Stimulated activated naive CD4-positive, alpha-beta T cell treated with Interleukin-2 at 50 U/mL for 16 hours (primary cell): Measurements from ENCODE around the gene MST1.

Experiments used
- DNase-seq: peaks from one replicate; lab custom pipeline; 2025; lab: John Stamatoyannopoulos, UW

MST1 gene

DNA sequence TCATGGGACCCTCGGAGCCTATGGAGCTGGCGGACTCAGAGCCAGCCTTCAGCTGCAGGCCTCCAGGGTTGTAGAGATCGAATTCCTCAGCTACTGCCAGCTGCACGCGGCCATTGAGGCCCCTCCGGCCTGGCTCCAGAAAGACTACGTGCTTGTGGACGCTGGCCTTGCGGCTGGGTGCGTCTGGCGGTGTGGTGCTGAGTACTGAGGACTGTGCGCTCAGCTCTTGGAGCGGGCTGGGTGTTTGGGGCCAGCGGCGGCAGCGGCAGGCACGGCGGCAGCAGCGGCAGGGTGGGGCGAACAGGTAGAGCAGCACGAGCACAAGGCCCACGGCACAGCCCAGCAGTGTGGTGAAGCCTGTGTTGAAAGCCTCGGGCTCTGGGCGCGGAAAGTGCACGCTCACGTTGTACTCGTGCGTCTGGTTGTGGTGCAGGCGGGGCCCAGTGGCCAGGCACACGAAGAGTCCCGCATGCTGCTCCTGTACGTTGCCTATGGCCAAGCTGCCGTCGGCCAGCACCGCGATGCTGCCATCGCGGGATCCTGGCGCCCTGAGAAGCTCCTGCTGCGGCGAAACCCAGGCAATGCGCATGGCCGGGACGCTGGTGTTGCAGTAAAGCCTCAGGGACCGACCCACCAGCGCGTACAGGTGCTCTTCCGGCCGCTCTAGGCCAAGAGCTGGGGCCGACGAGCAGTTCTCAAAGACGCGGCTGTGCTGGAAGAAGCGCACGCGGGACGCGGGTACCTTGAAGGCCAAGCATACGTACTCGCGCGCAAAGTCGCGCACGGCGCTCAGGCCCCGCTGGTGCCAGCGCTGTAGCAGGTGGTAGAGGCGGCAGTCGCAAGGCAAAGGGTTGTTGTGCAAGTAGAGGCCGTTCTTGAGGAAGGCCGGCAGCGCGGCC is 28.9 kb upstream of the MST1 start:
- DNase-seq, result no peak

DNA sequence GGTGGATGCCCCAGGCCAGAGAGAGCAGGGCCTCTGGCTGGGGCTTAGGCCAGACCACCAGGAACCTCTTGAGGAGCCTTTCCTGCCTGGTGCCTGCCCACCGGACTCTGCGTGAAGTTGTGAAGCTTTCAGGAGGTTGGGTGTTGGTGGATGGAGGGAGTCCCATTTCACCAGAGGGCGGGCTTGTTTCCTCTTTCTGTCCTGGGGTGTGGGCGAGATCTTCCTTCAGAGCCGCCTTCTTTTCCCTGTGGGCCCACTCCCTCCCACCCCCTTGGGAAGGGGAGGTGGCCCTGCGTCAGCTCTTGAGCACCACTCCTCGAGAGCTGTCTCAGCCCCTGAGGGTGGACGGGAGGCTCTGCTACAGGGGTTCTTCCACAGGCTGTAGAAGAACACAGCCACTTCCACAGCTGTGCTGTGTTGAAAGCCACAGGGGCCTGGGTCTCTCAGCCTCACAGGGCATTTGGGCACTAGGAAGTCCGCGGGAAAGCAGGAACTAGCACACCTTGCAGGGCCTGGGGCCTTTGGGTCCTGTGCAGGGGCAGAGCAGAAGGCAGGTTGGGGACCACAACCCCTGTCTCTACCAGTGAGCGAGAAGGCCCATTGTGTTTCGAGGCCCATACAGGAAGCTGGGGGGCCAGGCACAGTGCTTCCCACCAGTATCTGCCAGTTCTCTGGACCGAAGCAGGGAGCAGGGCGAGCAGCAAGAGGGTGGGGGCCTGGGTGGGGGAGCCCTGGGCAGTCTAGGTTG is 28.1 kb upstream of the MST1 start:
- DNase-seq, result no peak

DNA sequence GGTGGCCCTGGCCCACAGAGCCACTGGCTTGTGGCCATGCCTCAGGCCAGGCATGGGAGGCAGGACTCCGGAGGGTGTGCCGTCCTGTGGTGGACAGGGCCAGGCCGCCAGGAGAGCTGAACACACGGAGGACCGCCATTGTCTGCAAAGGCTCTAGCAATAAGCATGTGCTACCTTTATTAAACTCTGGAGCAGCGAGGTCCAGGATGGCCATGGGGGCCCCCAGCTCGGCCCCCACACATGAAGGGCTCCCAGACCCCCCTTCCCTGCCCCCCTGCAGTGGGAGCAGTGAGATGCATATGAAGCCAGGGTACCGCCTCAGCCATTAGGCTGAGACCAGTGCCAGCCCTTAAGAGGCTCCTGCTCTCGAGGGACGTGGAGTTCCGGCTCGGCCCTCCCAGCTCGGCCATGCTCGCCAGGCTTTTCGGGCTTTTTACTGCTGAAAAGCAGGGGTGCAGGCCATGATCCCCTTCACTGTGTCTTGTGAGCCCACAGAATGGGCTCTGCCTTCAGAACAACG is 27.5 kb upstream of the MST1 start:
- no peak for DNase-seq

- no peak for DNase-seq
Measured at GRCh38 chr3:49716169-49716568, 26.9 kb upstream of the MST1 start.

- no peak for DNase-seq
Measured at GRCh38 chr3:49715611-49716121, 26.4 kb upstream of the MST1 start.

DNA sequence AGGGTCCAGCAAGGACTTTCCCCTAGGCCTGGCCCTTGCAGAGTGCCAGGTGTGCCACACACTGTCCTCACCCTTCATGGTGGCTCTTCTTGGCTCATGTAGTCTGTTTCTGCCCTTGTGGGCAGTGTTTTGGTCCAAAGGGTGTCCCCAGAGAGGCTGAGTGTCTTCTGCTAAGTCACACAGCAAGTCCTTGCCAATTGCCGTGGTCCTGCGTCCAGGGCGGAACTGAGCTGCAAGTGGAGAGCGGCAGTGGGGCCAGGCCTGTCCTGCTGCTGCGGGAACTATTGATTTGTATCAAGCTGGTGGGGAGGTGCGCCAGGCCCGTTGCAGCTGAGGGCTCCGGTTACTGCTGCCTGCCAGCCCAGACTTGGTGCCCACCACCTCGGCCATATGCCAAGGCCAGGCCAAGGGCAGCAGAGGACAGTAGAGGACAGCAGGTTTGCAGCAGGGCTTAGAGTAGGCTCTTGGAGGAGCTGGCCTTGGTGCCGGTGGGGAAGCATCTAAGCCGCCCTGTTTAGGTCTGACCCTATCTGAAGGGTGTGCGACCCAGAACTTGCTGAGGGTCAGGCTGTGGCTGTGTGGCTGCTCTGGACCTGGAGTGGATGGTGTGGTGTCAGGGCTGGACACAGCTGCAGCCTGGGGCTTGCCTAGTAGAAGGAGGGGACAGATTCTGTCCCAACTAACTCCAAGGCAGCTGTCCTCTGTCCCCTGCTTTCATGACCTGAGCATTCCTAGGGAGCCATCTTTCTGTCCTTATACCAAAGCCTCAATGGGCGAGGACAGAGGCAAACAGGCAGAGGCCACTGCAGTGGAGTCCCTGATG is 25.7 kb upstream of the MST1 start:
- no peak for DNase-seq

DNA sequence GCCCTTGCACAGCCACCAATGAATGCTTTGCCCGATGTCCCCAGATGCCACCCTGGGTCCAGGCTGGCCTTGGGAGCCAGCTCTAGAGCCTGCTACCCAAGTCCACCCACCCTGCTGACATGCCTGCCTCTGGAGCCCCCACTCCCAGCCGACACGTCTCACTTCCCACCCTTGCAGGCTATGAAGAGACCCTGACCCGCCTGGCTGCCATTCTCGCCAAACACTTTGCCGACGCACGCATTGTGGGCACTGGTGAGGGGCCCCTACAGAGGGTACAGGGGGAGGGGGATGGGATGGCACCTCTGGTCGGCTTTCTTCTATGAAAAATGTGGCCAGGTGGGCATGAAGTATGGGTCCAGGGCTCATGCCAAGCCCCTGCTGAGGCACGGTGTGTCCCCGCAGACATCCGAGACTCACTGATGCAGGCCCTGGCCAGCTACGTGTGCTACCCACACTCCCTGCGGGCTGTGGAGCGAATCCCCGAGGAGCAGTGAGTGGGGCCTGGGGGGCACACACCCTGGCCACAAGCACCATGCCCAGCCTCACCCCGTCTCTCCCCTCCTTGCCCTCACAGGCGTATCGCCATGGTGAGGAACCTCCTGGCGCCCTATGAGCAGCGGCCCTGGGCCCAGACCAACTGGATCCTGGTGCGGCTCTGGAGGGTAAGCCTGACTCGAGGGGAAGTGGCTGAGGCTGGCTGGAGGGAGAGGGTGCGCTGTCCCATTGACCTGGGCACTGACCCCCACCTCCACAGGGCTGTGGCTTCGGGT is 24.2 kb upstream of the MST1 start:
- no peak for DNase-seq

GRCh38 chr3:49712631-49713317 is 23.5 kb upstream of the MST1 start:
- DNase-seq, result no peak

DNA sequence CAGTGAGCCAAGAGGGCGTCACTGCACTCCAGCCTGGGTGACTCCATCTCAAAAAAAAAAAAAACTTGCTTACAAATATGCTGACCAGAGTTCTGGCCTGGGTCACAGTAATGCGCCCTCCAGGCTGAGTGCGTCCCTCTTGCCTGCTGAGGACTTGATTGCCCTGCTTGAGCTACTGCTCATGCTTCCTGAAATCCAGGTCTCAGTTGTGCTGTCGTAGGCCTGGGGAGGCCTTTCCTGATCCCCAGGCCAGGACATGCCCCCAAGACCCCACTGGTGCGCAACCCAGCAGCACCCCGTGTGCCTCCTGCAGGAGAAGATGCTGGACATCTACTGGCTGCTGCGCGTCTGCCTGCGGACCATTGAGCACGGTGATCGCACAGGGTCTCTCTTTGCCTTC is 22.9 kb upstream of the MST1 start:
- no peak for DNase-seq

GRCh38 chr3:49711489-49711888 is 22.2 kb upstream of the MST1 start:
- no peak for DNase-seq

- no peak for DNase-seq
Measured at GRCh38 chr3:49709852-49710251, 20.6 kb upstream of the MST1 start.

- DNase-seq, result no peak
Measured at GRCh38 chr3:49707113-49707480, 17.8 kb upstream of the MST1 start.

GRCh38 chr3:49706456-49707112 is 17.3 kb upstream of the MST1 start:
- DNase-seq, result no peak

DNA sequence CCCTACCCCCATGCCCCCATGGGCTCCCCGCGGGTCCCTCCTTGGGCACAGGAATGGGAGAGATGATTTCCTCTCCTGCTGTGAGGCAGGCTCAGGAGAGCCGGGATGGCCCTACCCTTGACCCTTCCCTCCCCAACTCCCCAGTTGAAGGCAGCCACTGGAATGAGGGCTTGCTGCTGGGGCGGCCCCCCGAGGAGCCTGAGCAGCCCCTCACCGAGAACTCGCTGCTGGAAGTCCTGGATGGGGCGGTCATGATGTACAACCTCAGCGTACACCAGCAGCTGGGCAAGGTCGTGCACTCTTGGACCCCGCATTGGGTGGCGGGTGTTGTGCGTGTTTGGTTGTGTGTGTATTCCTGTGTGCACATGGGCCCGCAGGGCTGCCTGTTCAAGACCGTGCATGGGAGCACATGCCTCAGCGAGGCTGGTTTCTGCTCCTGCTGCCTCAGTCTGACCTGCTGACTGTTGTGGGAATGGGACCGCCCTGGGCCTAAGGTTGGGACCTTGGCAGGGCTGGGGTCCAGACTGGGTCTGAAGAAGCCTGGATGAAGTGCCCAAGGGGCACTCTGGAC is 16.2 kb upstream of the MST1 start:
- no peak for DNase-seq

DNA sequence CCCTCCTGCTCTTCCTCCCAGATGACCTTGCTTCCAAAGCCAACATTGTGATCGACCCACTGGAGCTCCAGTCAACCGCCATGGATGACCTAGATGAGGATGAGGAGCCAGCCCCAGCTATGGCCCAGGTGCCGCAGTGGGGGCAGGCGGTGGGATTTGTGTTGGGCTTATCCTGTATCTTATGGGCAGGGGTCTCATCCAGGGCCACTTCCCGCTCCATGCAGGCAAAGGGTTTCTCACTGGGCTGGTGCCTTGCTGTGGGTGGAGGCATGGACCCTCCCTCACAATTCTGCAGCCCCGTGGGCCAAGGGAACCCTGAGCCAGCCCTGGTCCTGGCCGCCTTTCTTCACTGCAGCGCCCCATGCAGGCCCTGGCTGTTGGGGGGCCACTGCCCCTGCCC is 15.4 kb upstream of the MST1 start:
- DNase-seq, result no peak

DNA sequence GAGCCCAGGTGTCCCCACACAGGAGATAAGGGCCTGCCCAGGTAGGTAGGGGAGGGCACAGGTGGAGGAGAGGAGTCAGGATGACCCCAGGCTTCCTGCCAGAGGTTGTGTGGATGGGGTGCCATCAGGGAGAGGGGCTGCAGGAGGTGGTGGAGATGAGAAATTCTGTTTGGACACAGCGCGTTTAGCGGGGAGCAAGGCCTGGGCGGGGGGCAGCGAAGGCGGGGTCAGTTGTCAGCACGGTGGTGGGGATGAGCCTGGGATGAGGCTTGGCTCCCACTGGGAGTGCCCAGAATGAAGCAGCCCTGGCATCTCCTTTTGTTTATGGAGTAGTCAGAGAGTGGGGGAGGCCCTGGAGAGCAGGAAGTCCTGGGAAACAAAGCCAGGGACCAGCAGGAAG is 14.7 kb upstream of the MST1 start:
- DNase-seq, result no peak

DNA sequence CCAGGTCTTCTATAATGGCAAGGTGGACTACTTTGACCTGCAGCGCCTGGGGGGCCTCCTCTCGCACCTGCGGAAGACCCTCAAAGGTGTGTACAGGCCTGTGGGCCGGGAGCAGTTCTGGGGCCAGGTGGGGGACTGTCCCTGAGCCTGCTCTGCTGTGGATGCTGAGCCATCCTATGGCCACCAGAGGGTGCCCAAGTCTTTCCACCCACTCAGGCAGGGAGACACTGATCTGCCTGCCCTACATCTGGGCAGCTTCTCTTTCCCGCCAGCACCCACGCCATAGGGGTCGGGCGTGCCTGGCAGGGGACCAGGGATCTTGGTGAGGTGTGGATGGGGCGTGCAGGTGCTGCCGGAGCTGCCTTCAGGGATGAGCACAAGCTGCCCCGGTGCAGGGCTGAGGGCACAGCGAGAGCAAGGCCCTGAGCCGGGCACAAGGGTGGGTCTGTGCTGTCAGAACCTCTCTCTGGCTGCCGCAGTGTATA is 14.2 kb upstream of the MST1 start:
- peak; percentile 52 for DNase-seq

DNA sequence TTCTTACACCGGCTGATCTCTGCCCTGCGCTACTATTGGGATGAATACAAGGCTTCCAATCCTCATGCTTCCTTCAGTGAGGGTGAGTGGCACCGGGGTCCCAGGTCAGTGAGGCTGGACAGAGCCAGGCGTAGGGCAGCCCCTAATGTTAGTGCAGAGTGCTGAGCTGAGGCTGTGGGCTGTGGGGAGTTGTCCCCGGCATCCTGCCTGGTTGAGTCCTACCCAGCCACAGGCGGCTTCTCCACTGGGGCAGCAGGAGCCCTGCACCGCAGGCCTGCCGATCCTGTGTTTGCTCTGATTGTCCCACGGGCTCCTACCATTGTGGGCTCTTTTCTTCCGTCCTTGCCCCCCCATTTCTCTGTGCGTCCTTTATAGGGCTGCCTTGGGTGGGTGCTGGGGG is 13.4 kb upstream of the MST1 start:
- DNase-seq, result no peak

GRCh38 chr3:49701388-49702077 is 12.3 kb upstream of the MST1 start:
- DNase-seq, result no peak
